ENCODE data around the gene PSMD5.

GRCh38 chr9:120778758-120779157 is 64.0 kb downstream of the PSMD5 start:
- TF ChIP-seq SMC3 (IDR thresholded peaks at IDR 0.05; ENCODE audit: low read depth, low read length) (no peak), POLR2AphosphoS5 (IDR thresholded peaks at IDR 0.05; ENCODE audit: low read depth, low read length) (no peak), RXRA (IDR thresholded peaks at IDR 0.05; ENCODE audit: borderline replicate concordance, low read depth) (no peak), YY1 (IDR thresholded peaks at IDR 0.05; ENCODE audit: low read depth) (no peak), CTCF (IDR thresholded peaks at IDR 0.05) (no peak)

Data from SK-N-SH (cell line).